ENCODE results near the gene COL6A5.
"Not testable (repeated sequence)": the region's sequence is repeated elsewhere in the genome, so short reads cannot be mapped to it uniquely, and the experiment has no call there.

COL6A5 gene

GRCh38 chr3:130389743-130390478 lies 44.4 kb downstream of the COL6A5 start:
- no peak for DNase-seq (ENCODE audit: low read depth in 3 of 3)

GRCh38 chr3:130392266-130392665 lies 46.8 kb downstream of the COL6A5 start:
- no peak for DNase-seq (ENCODE audit: low read depth in 3 of 3)

GRCh38 chr3:130393594-130393993 lies 48.1 kb downstream of the COL6A5 start:
- DNase-seq (ENCODE audit: low read depth in 3 of 3), result no peak

GRCh38 chr3:130395331-130395730 lies 49.9 kb downstream of the COL6A5 start:
- no peak for DNase-seq (ENCODE audit: low read depth in 3 of 3)

- no peak for DNase-seq (ENCODE audit: low read depth in 3 of 3)
Measured at GRCh38 chr3:130395916-130396315, 50.4 kb downstream of the COL6A5 start.

- no peak for DNase-seq (ENCODE audit: low read depth in 3 of 3)
Measured at GRCh38 chr3:130404401-130404800, 58.9 kb downstream of the COL6A5 start.

- DNase-seq (ENCODE audit: low read depth in 3 of 3), result no peak
Measured at GRCh38 chr3:130405956-130406355, 60.5 kb downstream of the COL6A5 start.

GRCh38 chr3:130408253-130408652 lies 62.8 kb downstream of the COL6A5 start:
- DNase-seq (ENCODE audit: low read depth in 3 of 3), result not testable (repeated sequence)

- no peak for DNase-seq (ENCODE audit: low read depth in 3 of 3)
Measured at GRCh38 chr3:130411320-130411719, 65.8 kb downstream of the COL6A5 start.

GRCh38 chr3:130412991-130413560 lies 67.6 kb downstream of the COL6A5 start:
- DNase-seq (ENCODE audit: low read depth in 3 of 3), result no peak

GRCh38 chr3:130414457-130414856 lies 69.0 kb downstream of the COL6A5 start:
- DNase-seq (ENCODE audit: low read depth in 3 of 3), result no peak

- DNase-seq (ENCODE audit: low read depth in 3 of 3), result no peak
Measured at GRCh38 chr3:130420466-130420865, 75.0 kb downstream of the COL6A5 start.

GRCh38 chr3:130423064-130423463 lies 77.6 kb downstream of the COL6A5 start:
- no peak for DNase-seq (ENCODE audit: low read depth in 3 of 3)

GRCh38 chr3:130424837-130425236 lies 79.4 kb downstream of the COL6A5 start:
- DNase-seq (ENCODE audit: low read depth in 3 of 3), result no peak

GRCh38 chr3:130425484-130425883 lies 80.0 kb downstream of the COL6A5 start:
- no peak for DNase-seq (ENCODE audit: low read depth in 3 of 3)

- no peak for DNase-seq (ENCODE audit: low read depth in 3 of 3)
Measured at GRCh38 chr3:130426206-130426605, 80.7 kb downstream of the COL6A5 start.

- no peak for DNase-seq (ENCODE audit: low read depth in 3 of 3)
Measured at GRCh38 chr3:130428871-130429712, 83.6 kb downstream of the COL6A5 start.

- DNase-seq (ENCODE audit: low read depth in 3 of 3), result no peak
Measured at GRCh38 chr3:130429713-130430023, 84.2 kb downstream of the COL6A5 start.

GRCh38 chr3:130430266-130430665 lies 84.8 kb downstream of the COL6A5 start:
- DNase-seq (ENCODE audit: low read depth in 3 of 3), result no peak

GRCh38 chr3:130432086-130432485 lies 86.6 kb downstream of the COL6A5 start:
- not testable (repeated sequence) for DNase-seq (ENCODE audit: low read depth in 3 of 3)

GRCh38 chr3:130433306-130433705 lies 87.8 kb downstream of the COL6A5 start:
- no peak for DNase-seq (ENCODE audit: low read depth in 3 of 3)

GRCh38 chr3:130442284-130442683 lies 96.8 kb downstream of the COL6A5 start:
- DNase-seq (ENCODE audit: low read depth in 3 of 3), result no peak

- not testable (repeated sequence) for DNase-seq (ENCODE audit: low read depth in 3 of 3)
Measured at GRCh38 chr3:130446840-130447239, 101.4 kb downstream of the COL6A5 start.

Measured in stimulated activated CD4-positive, alpha-beta T cell treated with anti-CD3 and anti-CD28 coated beads, TNF-alpha, amount 100 ng/mL, for 24 hours (primary cell).